Fibroblast of lung (primary cell): ENCODE results near the gene CDYL. TPM values are rescaled to one million over a fixed set of nuclear protein-coding genes. Genes with fewer than 3 reads are reported as not detected.

Experiments
- DNase-seq, 2 donors: peaks; one replicate each; pipeline versions ENCODE4 v3.0.0 to v3.0.0-alpha.2; 2010; ENCODE audit warnings: low read depth in 2 of 2
- H2AFZ ChIP-seq: 2 replicates; pipeline ENCODE4 v1.5.1; 2012; ENCODE audit warnings: low read length, control low read depth, inconsistent platforms
- H3K27ac ChIP-seq: 2 replicates; pipeline ENCODE4 v1.5.1; 2011; ENCODE audit warnings: low read length, control low read depth; ENCODE audit not compliant: insufficient read depth
- H3K27me3 ChIP-seq: 2 replicates; pipeline ENCODE4 v1.5.1; 2011; ENCODE audit warnings: mild to moderate bottlenecking, low read length; ENCODE audit not compliant: control insufficient read depth, insufficient read depth
- H3K36me3 ChIP-seq: 2 replicates; pipeline ENCODE4 v1.5.1; 2011; ENCODE audit warnings: low read length; ENCODE audit not compliant: control insufficient read depth, insufficient read depth
- H3K4me1 ChIP-seq: 2 replicates; pipeline ENCODE4 v1.5.1; 2011; ENCODE audit warnings: low read length; ENCODE audit not compliant: control insufficient read depth, insufficient read depth; ENCODE audit errors: extremely low read depth
- H3K4me2 ChIP-seq: 2 replicates; pipeline ENCODE4 v1.5.1; 2011; ENCODE audit warnings: low read length, control low read depth; ENCODE audit not compliant: insufficient read depth; ENCODE audit errors: extremely low read depth
- H3K4me3 ChIP-seq, 4 experiments: fragments of 200-600 bp in 1 of 4; sonication (generic) in 1 of 4; replicated peaks in 1 of 4; 2 replicates each; pipeline ENCODE4 v1.5.1; 2011 to 2016; ENCODE audit warnings: low read length in 4 of 4, low read depth in 3 of 4, mild to moderate bottlenecking in 3 of 4, control low read depth in 2 of 4, inconsistent platforms in 1 of 4, mixed read lengths in 1 of 4; ENCODE audit not compliant: insufficient read depth in 1 of 4; ENCODE audit errors: control extremely low read depth in 1 of 4
- H3K79me2 ChIP-seq: 2 replicates; pipeline ENCODE4 v1.5.1; 2012; ENCODE audit warnings: mild to moderate bottlenecking, low read length, inconsistent platforms; ENCODE audit not compliant: control insufficient read depth, insufficient read depth
- H3K9ac ChIP-seq: 2 replicates; pipeline ENCODE4 v1.5.1; 2011; ENCODE audit warnings: mild to moderate bottlenecking, low read length, control low read depth; ENCODE audit not compliant: insufficient read depth
- H3K9me3 ChIP-seq: 2 replicates; pipeline ENCODE4 v1.5.1; 2012; ENCODE audit warnings: low read depth, low read length; ENCODE audit not compliant: control insufficient read depth, insufficient read depth
- H4K20me1 ChIP-seq: 2 replicates; pipeline ENCODE4 v1.5.1; 2011; ENCODE audit warnings: low read length; ENCODE audit not compliant: control insufficient read depth, insufficient read depth; ENCODE audit errors: extremely low read depth
- EZH2 ChIP-seq: IDR thresholded peaks from 2 replicates; pipeline ENCODE4 v1.5.1; 2012; ENCODE audit warnings: low read length, control low read depth, mild to moderate bottlenecking; ENCODE audit errors: missing control alignments
- polyA plus RNA-seq, 2 donors: library from polyadenylated mRNA; depleted of rRNA in 1 of 2; stranded (reverse) in 1 of 2; unstranded in 1 of 2; fragments of >200 nt; gene quantifications; 2 replicates each; pipeline ENCODE4 v1.2.1, GENCODE V29; 2011 to 2012; ENCODE audit warnings: missing spikeins in 1 of 2
- total RNA-seq: library from RNA; depleted of rRNA; stranded (reverse); fragments of >200 nt; gene quantifications from 2 replicates; pipeline ENCODE4 v1.2.1, GENCODE V29; 2014
- TF ChIP-seq, protein P1 (sequence below), 2 donors: IDR thresholded peaks in 1 of 2; conservative IDR thresholded peaks in 1 of 2; 1 replicate in 1 of 2; 2 replicates in 1 of 2; pipeline ENCODE4 v1.5.1; 2011 to 2012; ENCODE audit warnings: low read length in 2 of 2, control low read depth in 1 of 2, inconsistent platforms in 1 of 2, low read depth in 1 of 2, mild to moderate bottlenecking in 1 of 2

The CDYL gene
- total and polyA plus RNA-seq, 2 donors (not counting 1 experiment from before 2014, with no cell fraction given) = 20.6 to 24.9 TPM

DNA sequence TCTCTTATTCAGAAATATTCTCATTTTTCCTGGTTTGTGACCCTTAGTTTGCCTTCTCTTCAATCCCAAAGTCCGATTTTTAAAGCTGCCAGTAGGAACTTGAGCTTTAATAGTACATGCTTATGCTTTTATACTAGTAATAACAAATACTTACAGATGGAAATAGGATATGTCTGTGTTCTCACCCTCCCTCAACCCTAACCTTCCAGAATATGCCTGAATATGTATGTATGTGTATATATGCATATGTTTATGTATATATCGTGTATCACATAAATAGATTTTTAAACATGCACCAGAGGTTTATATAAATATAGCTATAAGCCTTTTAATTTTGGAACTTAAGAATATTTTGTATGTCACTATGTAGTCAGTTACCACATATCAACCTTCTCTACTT lies 38.8 kb downstream of the CDYL start:
- Histone ChIP-seq H3K27me3 (no peaks in the 10 kb centered on the region), H2AFZ (no peak overlapping the region), H3K79me2 (peaks cover 56% of the 10 kb centered on the region), H3K9ac (no peak overlapping the region), H3K4me3 (no peak overlapping the region), H3K9me3 (no peaks in the 10 kb centered on the region), H3K4me1 (peaks cover under 1% of the 10 kb centered on the region), H3K27ac (no peak overlapping the region), H3K36me3 (no peaks in the 10 kb centered on the region), H3K4me2 (no peak overlapping the region), H4K20me1 (no peaks in the 10 kb centered on the region)
- DNase-seq = no peak
- TF ChIP-seq EZH2 = no peak
- TF ChIP-seq, protein P1, sequence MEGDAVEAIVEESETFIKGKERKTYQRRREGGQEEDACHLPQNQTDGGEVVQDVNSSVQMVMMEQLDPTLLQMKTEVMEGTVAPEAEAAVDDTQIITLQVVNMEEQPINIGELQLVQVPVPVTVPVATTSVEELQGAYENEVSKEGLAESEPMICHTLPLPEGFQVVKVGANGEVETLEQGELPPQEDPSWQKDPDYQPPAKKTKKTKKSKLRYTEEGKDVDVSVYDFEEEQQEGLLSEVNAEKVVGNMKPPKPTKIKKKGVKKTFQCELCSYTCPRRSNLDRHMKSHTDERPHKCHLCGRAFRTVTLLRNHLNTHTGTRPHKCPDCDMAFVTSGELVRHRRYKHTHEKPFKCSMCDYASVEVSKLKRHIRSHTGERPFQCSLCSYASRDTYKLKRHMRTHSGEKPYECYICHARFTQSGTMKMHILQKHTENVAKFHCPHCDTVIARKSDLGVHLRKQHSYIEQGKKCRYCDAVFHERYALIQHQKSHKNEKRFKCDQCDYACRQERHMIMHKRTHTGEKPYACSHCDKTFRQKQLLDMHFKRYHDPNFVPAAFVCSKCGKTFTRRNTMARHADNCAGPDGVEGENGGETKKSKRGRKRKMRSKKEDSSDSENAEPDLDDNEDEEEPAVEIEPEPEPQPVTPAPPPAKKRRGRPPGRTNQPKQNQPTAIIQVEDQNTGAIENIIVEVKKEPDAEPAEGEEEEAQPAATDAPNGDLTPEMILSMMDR (conservative IDR thresholded peaks at IDR 0.05 in 1 of 2, IDR thresholded peaks at IDR 0.05 in 1 of 2; ENCODE audit: low read depth in 1 of 2, low read length in 2 of 2) = no peak

DNA sequence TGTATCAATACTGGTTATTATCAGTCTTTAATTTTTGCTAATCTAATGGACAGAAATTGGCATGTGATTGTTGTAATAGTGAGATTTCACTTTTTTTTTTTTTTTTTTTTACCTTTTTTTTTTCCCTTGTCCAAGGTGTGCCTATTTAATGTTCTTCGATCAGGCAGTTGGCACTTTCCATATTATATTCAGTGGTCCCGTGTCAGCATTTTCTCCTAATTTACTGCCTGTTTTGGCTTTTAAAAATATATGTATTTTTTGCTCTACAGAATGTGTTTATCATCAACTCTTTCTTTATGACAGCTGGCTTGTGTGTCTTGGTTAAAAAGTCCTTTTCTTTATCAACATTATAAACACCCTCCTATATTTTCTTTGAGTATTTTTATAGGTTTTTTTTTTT lies 39.4 kb downstream of the CDYL start:
- H4K20me1 ChIP-seq = no peaks in the 10 kb centered on the region
- TF ChIP-seq EZH2 = no peak
- TF ChIP-seq, protein P1 (conservative IDR thresholded peaks at IDR 0.05 in 1 of 2, IDR thresholded peaks at IDR 0.05 in 1 of 2; ENCODE audit: low read depth in 1 of 2, low read length in 2 of 2) = no peak
- H2AFZ ChIP-seq = no peak overlapping the region
- no peaks in the 10 kb centered on the region for H3K36me3 ChIP-seq
- no peaks in the 10 kb centered on the region for H3K4me1 ChIP-seq
- H3K79me2 ChIP-seq = peaks cover 55% of the 10 kb centered on the region
- no peak overlapping the region for H3K27ac ChIP-seq
- H3K9ac ChIP-seq = no peak overlapping the region
- H3K4me3 ChIP-seq = no peak overlapping the region
- H3K4me2 ChIP-seq = no peak overlapping the region
- no peaks in the 10 kb centered on the region for H3K9me3 ChIP-seq
- no peaks in the 10 kb centered on the region for H3K27me3 ChIP-seq
- no peak for DNase-seq

DNA sequence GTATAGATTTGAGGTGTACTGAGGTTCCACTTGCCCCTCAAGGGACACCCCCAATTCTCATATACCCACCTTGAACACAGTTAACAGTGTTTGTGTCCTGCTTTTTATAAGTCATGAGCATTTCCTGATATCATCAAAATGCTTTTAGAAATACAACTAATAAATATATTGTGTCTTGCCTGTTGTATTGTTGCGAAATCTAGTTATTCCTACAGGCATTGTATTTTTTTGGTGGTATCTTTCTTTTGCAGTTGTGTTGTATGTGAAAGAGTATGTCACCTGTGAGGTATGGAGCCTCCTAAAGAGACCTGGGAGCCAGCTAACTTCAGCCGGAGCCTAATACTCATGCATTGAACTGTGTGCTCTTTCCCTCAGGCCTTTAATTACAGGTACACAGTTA lies 40.7 kb downstream of the CDYL start:
- Histone ChIP-seq H3K9ac (no peak overlapping the region), H3K9me3 (no peaks in the 10 kb centered on the region), H3K4me1 (no peaks in the 10 kb centered on the region), H2AFZ (no peak overlapping the region), H3K27me3 (no peaks in the 10 kb centered on the region), H3K4me2 (no peak overlapping the region), H4K20me1 (no peaks in the 10 kb centered on the region), H3K4me3 (no peak overlapping the region), H3K27ac (no peak overlapping the region), H3K79me2 (peaks cover 48% of the 10 kb centered on the region), H3K36me3 (no peaks in the 10 kb centered on the region)
- DNase-seq = no peak
- TF ChIP-seq, protein P1 (conservative IDR thresholded peaks at IDR 0.05 in 1 of 2, IDR thresholded peaks at IDR 0.05 in 1 of 2; ENCODE audit: low read depth in 1 of 2, low read length in 2 of 2) = no peak
- TF ChIP-seq EZH2 = no peak
